Gastroesophageal sphincter (tissue), 4 donors: ENCODE data around the gene WTIP. TPM values are rescaled to one million over a fixed set of nuclear protein-coding genes. Genes with fewer than 3 reads are reported as not detected.

ENCODE experiments used
- ATAC-seq: fragments of 150-250 bp; one replicate; pipeline ENCODE4 v1.9.1; 2016; ENCODE audit warnings: mild to moderate bottlenecking, moderate library complexity
- H3K27ac ChIP-seq, 4 donors: fragments of 200-600 bp; sonication (generic) in 3 of 4; 1 replicate in 3 of 4; 2 replicates in 1 of 4; pipeline ENCODE4 v1.5.1; 2016 to 2019
- H3K27me3 ChIP-seq: fragments of 200-600 bp; sonication (generic); one replicate; pipeline ENCODE4 v1.5.1; 2019
- H3K36me3 ChIP-seq, 2 donors: fragments of 200-600 bp; sonication (generic); one replicate each; pipeline ENCODE4 v1.5.1; 2019; ENCODE audit warnings: control low read depth in 1 of 2
- H3K4me1 ChIP-seq, 3 donors: fragments of 200-600 bp; sonication (generic); 1 replicate in 2 of 3; 2 replicates in 1 of 3; pipeline ENCODE4 v1.5.1; 2016 to 2019; ENCODE audit warnings: control low read depth in 2 of 3
- H3K4me3 ChIP-seq, 2 donors: fragments of 200-600 bp; sonication (generic); one replicate each; pipeline ENCODE4 v1.5.1; 2019; ENCODE audit warnings: mild to moderate bottlenecking in 1 of 2, moderate library complexity in 1 of 2
- H3K9me3 ChIP-seq, 3 donors: fragments of 200-600 bp; sonication (generic); one replicate each; pipeline ENCODE4 v1.5.1; 2017 to 2019; ENCODE audit warnings: control low read depth in 2 of 3
- CTCF ChIP-seq, 4 experiments: fragments of 200-600 bp in 2 of 4; fragments of 450-650 bp in 2 of 4; sonication (generic) in 1 of 4; IDR thresholded peaks; one replicate each; pipeline ENCODE4 v1.5.1; 2017 to 2019; ENCODE audit warnings: antibody characterized with exemption in 4 of 4, mild to moderate bottlenecking in 2 of 4, moderate library complexity in 2 of 4
- EP300 ChIP-seq: sonication (generic); formaldehyde crosslinking; IDR thresholded peaks from one replicate; pipeline ENCODE4 v1.6.1; 2017; ENCODE audit warnings: antibody characterized with exemption, mild to moderate bottlenecking
- POLR2A ChIP-seq, 2 donors: fragments of 450-650 bp; IDR thresholded peaks; one replicate each; pipeline ENCODE4 v1.6.1; 2017; ENCODE audit warnings: antibody characterized with exemption in 2 of 2, mild to moderate bottlenecking in 2 of 2, moderate library complexity in 1 of 2
- POLR2AphosphoS5 ChIP-seq: sonication (generic); formaldehyde crosslinking; IDR thresholded peaks from one replicate; pipeline ENCODE4 v1.6.1; 2017; ENCODE audit warnings: antibody characterized with exemption
- WGBS, 2 donors: methylation state at CpG; one replicate each; pipeline ENCODE4 v1.1.5; 2018; ENCODE audit warnings: low coverage in 1 of 2; 5-methylcytosine and 5-hydroxymethylcytosine counted together
- total RNA-seq, 4 donors: library from RNA; depleted of rRNA; stranded (reverse); fragments of >200 nt; gene quantifications; one replicate each; pipeline ENCODE4 v1.1.0, GENCODE V29; 2016

Gene WTIP
- total RNA-seq, 4 donors from 2014 or later = 18.8 to 59.6 (median 43.6) TPM

- H3K27me3 ChIP-seq = peaks cover 42% of the 10 kb centered on the region
- WGBS, 2 donors = 0% methylated on average over 1 to 3 of the region's 3 CpGs
- H3K4me3 ChIP-seq = no peak overlapping the region
- H3K36me3 ChIP-seq = no peaks in the 10 kb centered on the region
- no peak overlapping the region for H3K27ac ChIP-seq
- no peak for ATAC-seq
- H3K9me3 ChIP-seq = peaks cover 0 to 1% (median 0%) of the 10 kb centered on the region in 3 donors
- no peaks in the 10 kb centered on the region for H3K4me1 ChIP-seq
- TF ChIP-seq EP300 (no peak), POLR2A (IDR thresholded peaks at IDR 0.05) (no peak), POLR2AphosphoS5 (no peak), CTCF (IDR thresholded peaks at IDR 0.05) (peak in 2 of 4 experiments; percentile 16 to 35)
These were observed 74.9 kb downstream of the WTIP start for GRCh38 chr19:34556488-34556887.

- TF ChIP-seq EP300 (no peak), CTCF (IDR thresholded peaks at IDR 0.05) (no peak), POLR2A (IDR thresholded peaks at IDR 0.05) (no peak), POLR2AphosphoS5 (no peak)
- Histone ChIP-seq H3K4me1 (no peaks in the 10 kb centered on the region), H3K27ac (no peak overlapping the region), H3K27me3 (peaks cover 34% of the 10 kb centered on the region), H3K9me3 (peaks cover 0 to 14% (median 0%) of the 10 kb centered on the region in 3 donors), H3K36me3 (no peaks in the 10 kb centered on the region), H3K4me3 (no peak overlapping the region)
- no peak for ATAC-seq
- WGBS, 2 donors = 61% methylated on average over 3 of the region's 12 CpGs; no CpG with 5 or more reads in 1 of the 2 donors
These were observed 77.5 kb downstream of the WTIP start for GRCh38 chr19:34559045-34559444.

GRCh38 chr19:34560229-34560628 lies 78.7 kb downstream of the WTIP start:
- 5 to 38% methylated on average over 3 to 6 of the region's 6 CpGs for WGBS, 2 donors
- ATAC-seq = no peak
- H3K27me3 ChIP-seq = peaks cover 27% of the 10 kb centered on the region

More at GRCh38 chr19:34560229-34560628, 78.7 kb downstream of the WTIP start:
- TF ChIP-seq EP300 = no peak
- no peak for TF ChIP-seq CTCF (IDR thresholded peaks at IDR 0.05)
- no peak for TF ChIP-seq POLR2AphosphoS5
- no peak for TF ChIP-seq POLR2A (IDR thresholded peaks at IDR 0.05)
- Histone ChIP-seq H3K36me3 (no peaks in the 10 kb centered on the region), H3K9me3 (peaks cover 0 to 24% (median 0%) of the 10 kb centered on the region in 3 donors), H3K4me1 (no peaks in the 10 kb centered on the region), H3K27ac (no peak overlapping the region), H3K4me3 (no peak overlapping the region)

Other genes with a start within 250 kb of the WTIP start
- 10 to 100 TPM; 14.3 to 30.3 (median 21.9) TPM for gene GARRE1, start 227.2 kb upstream of the WTIP start, total RNA-seq
- 100 to 1,000 TPM in 3 of 4 donors, 10 to 100 TPM in 1; 86.6 to 324 (median 222) TPM for gene GPI, start 116.6 kb upstream of the WTIP start, total RNA-seq
- gene PDCD2L, start 77.4 kb upstream of the WTIP start, total RNA-seq = 10 to 100 TPM in 3 of 4 donors, 1 to 10 TPM in 1; 8.2 to 19.8 (median 14.6) TPM
- 100 to 1,000 TPM in 1 of 4 donors, 10 to 100 TPM in 3; 71.3 to 131 (median 84.7) TPM for gene UBA2, start 53.4 kb upstream of the WTIP start, total RNA-seq
- 1 to 10 TPM in 1 of 4 donors, under 1 TPM in 2, not detected in 1; 0.40 to 1.1 (median 0.81) TPM for gene SCGB2B2, start 195.4 kb downstream of the WTIP start, total RNA-seq
- gene ZNF302, start 195.9 kb downstream of the WTIP start, total RNA-seq = 10 to 100 TPM; 18.6 to 44.8 (median 28.8) TPM